ENCODE data around the gene UBA52. TPM values are rescaled to one million over a fixed set of nuclear protein-coding genes. Genes with fewer than 3 reads are reported as not detected.

Gene UBA52
- total and polyA plus RNA-seq, 2 of the 8 experiments (the other 6 are each of a cell fraction or from before 2014, with no cell fraction given), result 1,340 to 5,409 TPM

- H2BK15ac ChIP-seq (ENCODE audit: low read length), result no peak overlapping the region
- no peak overlapping the region for H3K27ac ChIP-seq (ENCODE audit: low read depth, low read length)
- H2BK5ac ChIP-seq (ENCODE audit: low read depth, low read length), result no peak overlapping the region
- no peak overlapping the region for H2BK120ac ChIP-seq (replicated peaks; ENCODE audit: low read depth, low read length)
- H4K8ac ChIP-seq (ENCODE audit: extremely low read depth, insufficient read depth, low read length), result no peak overlapping the region; the same call in 1 of the 2 replicates
- no peak overlapping the region for H3K23ac ChIP-seq (ENCODE audit: insufficient read length)
- POLR2A ChIA-PET (ENCODE audit: partially characterized antibody), result interaction anchor here (1.1 to 3.5 kb wide), 2 partner anchors 10 to 32 kb away, joined by 3 to 22 read pairs; partner anchors contain the start of gene UBA52
- no peak overlapping the region for H2BK20ac ChIP-seq (ENCODE audit: low read length)
- no peak overlapping the region for H3K4me3 ChIP-seq (ENCODE audit: extremely low read depth in 1 of 4, insufficient read depth in 2 of 4, low read depth in 3 of 4, low read length in 4 of 4)
- no peak overlapping the region for H3K4me2 ChIP-seq (ENCODE audit: insufficient read depth in 1 of 2, low read depth in 2 of 2, low read length in 2 of 2)
- peaks cover 2 to 4% of the 10 kb centered on the region in 2 experiments for H4K20me1 ChIP-seq (replicated peaks in 1 of 2; ENCODE audit: control insufficient read depth in 1 of 2, insufficient read depth in 2 of 2, low read length in 2 of 2)
- H3K9ac ChIP-seq (replicated peaks in 1 of 4; ENCODE audit: extremely low read depth in 1 of 4, low read depth in 3 of 4, low read length in 3 of 4), result no peak overlapping the region
- no peaks in the 10 kb centered on the region; the same call in 1 of the 2 replicates for H3K79me1 ChIP-seq (ENCODE audit: low read depth, low read length)
- no peak overlapping the region for H3K14ac ChIP-seq (ENCODE audit: insufficient read length)
- H3K4me1 ChIP-seq (replicated peaks in 1 of 4; ENCODE audit: control insufficient read depth in 3 of 4, insufficient read depth in 4 of 4, low read length in 3 of 4), result peaks cover 0 to 6% (median 4%) of the 10 kb centered on the region in 4 experiments; a peak in 1 of 7 replicates
- H4K5ac ChIP-seq (ENCODE audit: insufficient read length, low read depth, low read length), result no peak overlapping the region
- no peak overlapping the region for H2AK5ac ChIP-seq (ENCODE audit: low read depth, low read length)
- no peaks in the 10 kb centered on the region for H3K27me3 ChIP-seq (replicated peaks in 1 of 4; ENCODE audit: control insufficient read depth in 3 of 4, extremely low read depth in 1 of 4, insufficient read depth in 3 of 4, low read length in 3 of 4)
- no peak overlapping the region for H3K18ac ChIP-seq (ENCODE audit: extremely low read depth, low read length)
- no peaks in the 10 kb centered on the region for H3K9me3 ChIP-seq (ENCODE audit: insufficient read depth in 2 of 2, low read depth in 1 of 2, low read length in 1 of 2)
- no peak overlapping the region for H3K4ac ChIP-seq (replicated peaks; ENCODE audit: insufficient read length, low read depth, low read length)
- H4K91ac ChIP-seq (replicated peaks; ENCODE audit: insufficient read length, low read length), result no peak overlapping the region
- H3K79me2 ChIP-seq (ENCODE audit: control insufficient read depth in 1 of 2, insufficient read depth in 2 of 2, low read length in 2 of 2), result peaks cover 0 to 16% of the 10 kb centered on the region in 2 experiments; a peak in 2 of 4 replicates
- no peak for TF ChIP-seq RFX5 (IDR thresholded peaks at IDR 0.05; ENCODE audit: borderline replicate concordance, low read depth, low read length)
- TF ChIP-seq GTF2F1 (IDR thresholded peaks at IDR 0.05; ENCODE audit: borderline replicate concordance, low read depth, low read length), result no peak
- TF ChIP-seq HDAC2 (IDR thresholded peaks at IDR 0.05; ENCODE audit: borderline replicate concordance in 1 of 2, low read depth in 2 of 2, low read length in 2 of 2), result no peak
- no peak for TF ChIP-seq NANOG (IDR thresholded peaks at IDR 0.05; ENCODE audit: insufficient read depth, low read depth, low read length, poor library complexity, severe bottlenecking)
- no peak for TF ChIP-seq BACH1 (IDR thresholded peaks at IDR 0.05; ENCODE audit: low read length)
- TF ChIP-seq KDM4A (IDR thresholded peaks at IDR 0.05; ENCODE audit: low read depth, low read length, severe bottlenecking), result no peak
- no peak for TF ChIP-seq KDM5A (IDR thresholded peaks at IDR 0.05; ENCODE audit: low read length)
- no peak for TF ChIP-seq TBP (IDR thresholded peaks at IDR 0.05; ENCODE audit: low read depth, low read length)
- WGBS, 2 experiments (ENCODE audit: extremely low coverage in 1 of 2, insufficient coverage in 1 of 2, insufficient read length in 1 of 2, insufficient replicate concordance in 2 of 2, low coverage in 1 of 2, low lambda C conversion rate in 2 of 2, missing lambda C conversion rate in 1 of 2), result 94% methylated on average over 18 of the region's 19 CpGs; no CpG with 5 or more reads in 1 of the 2 experiments
- H2AFZ ChIP-seq (ENCODE audit: low read length), result no peak overlapping the region
- DNase-seq (ENCODE audit: low read depth in 1 of 2, low spot score in 2 of 2) (no peak), FAIRE-seq (no peak)
- CTCF ChIA-PET (ENCODE audit: partially characterized antibody), result interaction anchor here (0.7 to 1.6 kb wide), 8 partner anchors 10 to 129 kb away, joined by 3 to 5 read pairs (median 4); no protein-coding TSS in a partner anchor
- H3K36me3 ChIP-seq (ENCODE audit: control insufficient read depth in 2 of 4, insufficient read depth in 4 of 4, low read length in 3 of 4), result peaks cover 17 to 59% (median 34%) of the 10 kb centered on the region in 4 experiments
- peaks cover 8% of the 10 kb centered on the region for H3K23me2 ChIP-seq (ENCODE audit: low read depth, low read length)
- no peak overlapping the region for H3K56ac ChIP-seq (replicated peaks; ENCODE audit: insufficient read length, low read depth, low read length)
- H2BK12ac ChIP-seq (ENCODE audit: low read depth, low read length), result no peak overlapping the region
Measured at GRCh38 chr19:18539372-18539771, 32.3 kb upstream of the UBA52 start.
